ENCODE measurements around the gene ABCC1.
A peak's percentile ranks its signal among the peaks of the same experiment; 100 is the strongest.

ABCC1 gene

DNA sequence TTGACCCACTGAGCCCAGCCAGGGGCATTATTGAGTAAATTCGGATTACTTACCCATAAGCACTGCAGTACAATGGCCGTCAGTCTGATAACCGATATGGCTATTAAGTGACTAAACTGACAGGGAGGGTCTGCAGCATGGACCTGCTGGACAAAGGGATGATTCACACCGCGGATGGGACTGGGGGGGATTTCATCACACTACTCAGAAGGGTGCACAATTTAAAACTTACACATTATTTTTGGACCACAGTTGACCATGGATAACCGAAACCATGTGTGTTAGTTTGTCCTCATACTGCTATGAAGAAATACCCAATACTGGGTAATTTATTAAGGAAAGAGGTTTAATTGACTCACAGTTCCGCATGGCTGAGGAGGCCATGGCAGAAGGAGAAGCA, 167.4 kb downstream of the ABCC1 start:
- no peak for DNase-seq

DNA sequence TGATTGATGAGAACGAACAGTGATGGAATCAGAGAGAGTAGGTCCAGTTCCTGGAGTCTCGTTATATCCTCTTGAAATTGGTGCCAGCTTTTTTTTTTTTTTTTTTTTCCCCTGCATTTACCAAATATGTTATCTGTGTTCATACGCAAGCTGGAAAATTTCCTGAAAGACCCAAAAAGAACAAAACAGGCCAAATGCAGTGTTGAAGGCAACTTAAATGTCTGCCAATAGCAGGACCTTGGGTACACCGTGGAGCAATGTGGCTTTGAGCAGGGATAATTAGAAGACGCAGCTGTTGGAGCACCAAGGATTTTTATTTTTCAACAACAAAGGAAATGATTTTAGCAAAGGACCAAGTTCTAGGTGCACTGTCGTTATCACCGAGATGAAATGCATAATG, 168.9 kb downstream of the ABCC1 start:
- no peak for DNase-seq

DNA sequence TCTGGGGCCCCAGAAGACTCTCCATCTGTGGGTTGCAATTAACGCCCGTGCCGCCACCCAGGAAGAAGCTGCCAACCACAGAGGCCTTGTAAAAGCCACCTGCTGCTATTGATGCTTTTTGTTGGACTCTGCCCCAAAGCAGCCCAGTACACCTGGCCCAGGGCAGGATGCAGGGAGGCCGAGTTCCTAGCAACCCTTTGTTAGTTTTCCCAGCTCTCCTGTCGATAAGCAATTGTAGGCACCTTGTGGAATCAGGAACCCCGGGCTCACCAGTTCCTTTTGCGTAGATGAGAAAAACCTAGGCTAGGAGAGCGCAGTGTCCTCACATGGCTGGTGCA, 170.6 kb downstream of the ABCC1 start:
- no peak for DNase-seq

DNA sequence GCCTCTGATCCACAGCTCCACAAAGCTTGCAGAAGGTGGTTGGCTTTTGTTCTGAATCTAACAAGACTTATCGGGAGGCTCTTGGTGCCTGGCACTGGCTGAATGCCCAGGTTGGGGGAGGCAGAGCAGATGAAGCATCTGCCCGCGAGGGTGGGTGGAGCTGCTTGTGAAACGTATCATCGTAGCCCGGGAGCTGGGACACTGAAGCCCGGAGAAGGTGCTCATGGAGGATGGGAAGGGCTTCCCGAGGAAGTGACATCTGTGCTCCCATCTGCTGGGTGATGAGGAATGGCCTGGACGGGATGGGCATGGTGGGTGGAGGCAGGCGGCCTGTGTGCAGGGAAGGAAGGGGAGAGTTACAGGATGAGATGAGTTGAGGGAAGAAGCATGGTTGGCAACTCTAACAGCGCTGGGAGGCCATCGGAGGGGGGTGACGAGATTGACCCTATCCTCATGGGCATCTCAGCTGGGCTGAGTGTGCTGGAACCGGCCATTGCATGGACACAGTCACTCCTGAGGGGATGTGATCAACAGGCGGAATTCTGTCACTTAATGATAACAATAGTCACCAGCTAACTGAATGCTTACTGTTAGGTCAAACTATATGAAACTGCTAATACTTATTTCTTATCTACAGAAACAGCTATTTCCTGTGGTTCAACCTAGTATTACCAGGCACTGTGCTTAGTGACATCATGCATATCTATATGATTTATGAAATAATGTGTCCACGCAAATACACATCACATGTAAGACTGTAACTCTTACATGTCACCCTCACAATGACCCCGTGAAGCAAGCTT, 171.2 kb downstream of the ABCC1 start:
- DNase-seq, result no peak

DNA sequence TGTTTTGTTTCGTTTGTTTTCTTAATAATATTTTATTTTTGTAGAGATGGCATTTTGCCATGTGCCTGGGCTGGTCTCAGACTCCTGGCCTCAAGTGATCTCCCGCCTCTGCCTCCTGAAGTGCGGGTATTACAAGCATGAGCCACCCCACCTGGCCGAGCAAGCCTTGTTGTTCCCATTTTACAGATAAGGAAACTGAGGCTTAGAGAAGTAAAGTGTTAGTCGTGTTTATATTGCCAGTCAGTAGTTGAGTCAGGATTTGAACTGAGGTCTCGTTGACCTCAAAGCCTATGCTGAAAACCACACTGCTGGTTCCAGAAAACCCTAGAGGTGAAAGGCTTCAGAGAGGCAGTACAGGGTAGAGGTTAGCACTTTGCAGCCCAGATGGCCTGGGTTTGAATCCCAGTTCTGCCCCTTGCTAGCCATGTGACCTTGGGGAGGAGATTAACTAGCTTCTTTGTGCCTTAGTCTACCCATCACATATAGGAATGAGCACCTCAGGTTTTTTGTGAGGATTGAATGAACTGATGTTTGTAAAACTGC, 171.8 kb downstream of the ABCC1 start:
- no peak for DNase-seq

DNA sequence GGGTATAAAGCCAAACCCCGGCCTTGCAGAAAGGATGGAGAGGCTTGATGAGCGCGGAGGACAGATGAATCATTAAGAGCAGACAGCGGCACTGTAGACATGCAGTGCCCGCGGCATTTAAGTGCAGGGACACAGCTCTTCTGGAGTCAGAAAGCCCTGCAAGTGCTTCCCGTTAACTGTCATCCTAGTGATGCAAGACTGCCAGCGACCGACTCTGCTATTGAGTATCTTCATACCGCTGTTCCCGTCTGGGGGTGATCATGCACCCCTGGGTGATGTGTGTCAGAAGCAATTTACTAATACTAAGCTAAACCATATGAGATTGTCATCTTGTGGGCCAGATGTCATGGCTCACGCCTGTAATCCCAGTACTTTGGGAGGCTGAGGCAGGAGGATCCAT, 172.8 kb downstream of the ABCC1 start:
- DNase-seq, result no peak

GRCh38 chr16:16124438-16124837, 175.0 kb downstream of the ABCC1 start:
- DNase-seq, result no peak

DNA sequence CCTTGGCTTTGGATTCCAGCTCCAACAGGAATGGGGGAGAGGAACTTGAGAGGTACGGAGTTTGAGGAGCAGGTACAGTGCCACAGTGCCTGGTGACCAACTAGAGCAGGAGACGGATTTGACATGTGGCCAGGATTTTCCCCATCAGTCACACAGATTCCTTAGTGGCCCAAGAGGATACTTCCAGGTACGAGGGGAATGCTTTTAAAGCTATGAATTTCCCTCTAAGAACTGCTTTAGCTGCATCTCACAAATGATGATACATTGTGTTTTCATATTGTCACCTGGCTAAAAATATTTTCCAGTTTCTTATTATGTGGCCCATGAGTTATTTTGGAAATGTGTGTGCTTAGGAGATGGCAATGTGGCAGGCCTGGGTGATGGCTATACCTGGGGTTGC, 175.6 kb downstream of the ABCC1 start:
- DNase-seq, result no peak

- no peak for DNase-seq
Observed at GRCh38 chr16:16126896-16127295, 177.5 kb downstream of the ABCC1 start.

GRCh38 chr16:16127469-16128116, 178.2 kb downstream of the ABCC1 start:
- DNase-seq, result peak; percentile 72

- DNase-seq, result no peak
Observed at GRCh38 chr16:16131204-16131603, 181.8 kb downstream of the ABCC1 start.

DNA sequence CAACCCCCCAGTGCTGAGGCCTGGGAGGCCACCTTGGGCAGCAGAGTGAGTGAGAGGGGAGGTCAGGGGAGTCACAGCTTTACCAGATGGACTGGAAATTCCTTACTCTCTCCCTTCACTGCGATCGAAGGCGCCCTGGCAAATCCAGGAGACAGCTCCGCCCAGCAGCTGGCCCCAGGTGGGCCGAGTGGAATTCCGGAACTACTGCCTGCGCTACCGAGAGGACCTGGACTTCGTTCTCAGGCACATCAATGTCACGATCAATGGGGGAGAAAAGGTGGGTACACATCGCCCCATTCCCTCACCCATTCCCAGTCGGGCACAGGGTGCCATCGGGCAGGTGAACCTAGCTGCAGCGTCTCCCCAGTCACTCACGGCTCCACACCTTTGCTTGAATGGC, 182.2 kb downstream of the ABCC1 start:
- no peak for DNase-seq

DNA sequence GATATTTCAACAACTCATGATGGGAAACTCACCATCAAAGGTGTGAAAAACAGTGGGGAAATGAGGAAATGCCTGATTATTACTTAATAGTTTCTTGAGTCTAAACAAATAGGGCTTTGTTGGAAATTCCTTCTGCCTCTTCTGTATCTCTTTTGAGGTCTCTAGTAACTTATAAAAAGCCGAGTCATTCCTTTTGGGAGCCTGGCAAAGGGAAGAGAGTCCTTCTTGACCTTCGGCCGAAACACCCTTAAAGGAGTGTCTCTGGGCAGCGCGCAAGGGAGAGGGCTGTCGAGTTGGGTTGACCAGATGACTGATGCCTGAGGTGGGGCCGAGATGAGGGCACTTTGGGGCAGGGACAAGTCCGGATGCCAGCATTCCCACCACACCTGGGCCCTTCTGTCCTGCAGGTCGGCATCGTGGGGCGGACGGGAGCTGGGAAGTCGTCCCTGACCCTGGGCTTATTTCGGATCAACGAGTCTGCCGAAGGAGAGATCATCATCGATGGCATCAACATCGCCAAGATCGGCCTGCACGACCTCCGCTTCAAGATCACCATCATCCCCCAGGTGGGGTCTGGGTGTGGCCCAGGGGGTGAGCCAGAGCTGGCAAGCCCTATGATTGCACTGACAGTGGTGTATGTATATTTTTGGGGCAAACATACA, 184.7 kb downstream of the ABCC1 start:
- DNase-seq, result no peak

GRCh38 chr16:16136588-16136987, 187.2 kb downstream of the ABCC1 start:
- DNase-seq, result no peak

DNA sequence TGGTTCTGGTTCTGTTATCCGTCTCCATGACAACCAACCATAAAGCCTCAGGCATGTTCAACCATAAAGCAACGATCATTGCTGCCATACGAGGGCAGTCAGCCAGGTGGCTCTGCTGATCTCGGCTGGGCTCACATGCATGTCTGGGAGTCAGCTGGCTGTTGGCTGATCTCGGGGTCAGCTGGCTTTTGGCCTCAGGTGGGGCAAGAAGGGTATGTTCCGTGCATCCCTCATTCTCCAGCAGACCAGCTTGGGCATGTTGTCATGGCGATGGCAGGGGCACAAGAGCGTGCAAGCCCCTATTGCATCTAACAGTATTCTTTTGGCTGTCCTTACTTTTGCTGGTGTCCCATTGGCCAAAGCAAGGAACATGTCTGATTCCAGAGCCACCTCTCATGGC, 187.7 kb downstream of the ABCC1 start:
- no peak for DNase-seq

DNA sequence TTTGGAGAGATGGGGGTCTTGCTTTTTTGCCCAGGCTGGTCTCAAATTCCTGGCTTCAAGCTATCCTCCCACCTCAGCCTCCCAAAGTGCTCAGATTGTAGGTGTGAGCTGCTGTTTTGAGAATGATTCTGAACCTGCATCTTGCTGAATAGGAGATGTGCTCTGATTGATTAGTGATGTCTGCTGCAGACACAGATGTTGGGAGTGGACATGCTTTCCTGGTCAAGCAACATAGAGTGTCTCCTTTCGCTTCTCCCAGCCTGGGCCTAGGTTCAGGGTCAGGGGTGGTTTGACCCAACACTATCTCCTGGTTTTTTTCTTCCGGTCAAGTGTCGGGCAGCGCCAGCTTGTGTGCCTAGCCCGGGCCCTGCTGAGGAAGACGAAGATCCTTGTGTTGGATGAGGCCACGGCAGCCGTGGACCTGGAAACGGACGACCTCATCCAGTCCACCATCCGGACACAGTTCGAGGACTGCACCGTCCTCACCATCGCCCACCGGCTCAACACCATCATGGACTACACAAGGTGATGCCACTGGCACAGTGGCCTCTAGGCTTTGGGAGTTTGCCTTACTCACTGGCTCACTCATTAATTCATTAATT, 188.7 kb downstream of the ABCC1 start:
- DNase-seq, result no peak

GRCh38 chr16:16139061-16139460, 189.6 kb downstream of the ABCC1 start:
- DNase-seq, result no peak

- no peak for DNase-seq
Observed at GRCh38 chr16:16139806-16140205, 190.4 kb downstream of the ABCC1 start.

DNA sequence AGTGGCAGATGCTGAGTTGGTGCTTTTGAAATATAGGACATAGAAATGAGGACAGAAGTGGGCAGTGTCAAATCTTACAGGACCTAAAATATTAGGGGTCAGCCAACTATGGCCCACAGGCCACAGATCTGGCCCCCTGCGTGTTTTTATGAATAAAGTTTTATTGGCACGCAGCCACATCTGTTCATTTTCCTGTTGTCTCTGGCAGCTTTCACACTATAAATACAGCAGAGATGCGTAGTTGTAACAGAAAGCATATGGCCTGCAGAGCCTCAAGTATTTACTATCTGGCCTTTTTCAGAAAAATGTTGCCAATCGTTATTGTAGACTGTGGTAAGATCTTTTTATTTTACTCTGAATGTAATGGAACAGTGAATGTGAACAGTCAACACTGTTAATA, 191.1 kb downstream of the ABCC1 start:
- DNase-seq, result no peak

- no peak for DNase-seq
Observed at GRCh38 chr16:16141141-16141540, 191.7 kb downstream of the ABCC1 start.

GRCh38 chr16:16141784-16142396, 192.5 kb downstream of the ABCC1 start:
- no peak for DNase-seq

- DNase-seq, result no peak
Observed at GRCh38 chr16:16143038-16143763, 193.8 kb downstream of the ABCC1 start.

All from stimulated activated CD4-positive, alpha-beta T cell treated with anti-CD3 and anti-CD28 coated beads, Interleukin-4, amount 100 ng/mL, for 24 hours (primary cell).